Measurements from ENCODE around the gene ADAMTS17.

The ADAMTS17 gene

DNA sequence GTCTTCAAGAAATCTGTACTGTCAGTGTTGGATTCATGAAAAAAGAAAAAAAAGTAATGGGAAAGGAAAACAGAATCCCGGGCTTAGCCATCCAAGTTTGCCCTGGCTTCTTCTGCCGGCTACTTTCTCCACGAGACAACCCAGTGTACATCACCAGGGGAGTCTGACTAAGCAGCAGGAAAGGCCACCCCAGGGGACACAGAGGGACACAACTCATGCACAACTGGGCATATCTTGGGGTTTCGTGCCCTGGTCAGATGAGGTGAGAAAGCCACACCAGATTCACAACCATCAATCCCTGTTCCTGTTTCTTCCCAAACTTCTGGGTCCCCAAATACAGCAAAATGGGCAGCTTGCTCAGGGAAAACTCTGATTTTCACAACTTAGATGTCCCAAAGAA is 33.2 kb downstream of the ADAMTS17 start:
- DNase-seq: no peak

DNA sequence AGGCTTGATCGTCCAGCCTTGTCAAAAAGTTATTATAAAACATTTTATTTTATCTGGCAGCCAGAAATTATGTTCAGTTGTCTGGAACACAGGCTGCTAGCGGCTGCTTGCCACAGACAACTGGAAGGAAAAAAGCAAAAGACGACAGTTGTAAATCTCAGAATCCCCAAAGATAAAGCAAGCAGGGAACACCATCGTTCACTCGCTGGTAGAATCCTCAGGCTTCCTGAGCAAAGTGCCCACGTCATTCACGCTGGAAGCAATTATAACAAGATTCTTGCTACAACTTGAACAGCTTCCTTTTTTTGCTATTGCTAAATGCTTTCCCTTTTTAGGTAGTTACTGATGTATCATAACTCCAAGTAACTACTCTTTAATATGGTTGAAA is 33.6 kb downstream of the ADAMTS17 start:
- no peak for DNase-seq

DNA sequence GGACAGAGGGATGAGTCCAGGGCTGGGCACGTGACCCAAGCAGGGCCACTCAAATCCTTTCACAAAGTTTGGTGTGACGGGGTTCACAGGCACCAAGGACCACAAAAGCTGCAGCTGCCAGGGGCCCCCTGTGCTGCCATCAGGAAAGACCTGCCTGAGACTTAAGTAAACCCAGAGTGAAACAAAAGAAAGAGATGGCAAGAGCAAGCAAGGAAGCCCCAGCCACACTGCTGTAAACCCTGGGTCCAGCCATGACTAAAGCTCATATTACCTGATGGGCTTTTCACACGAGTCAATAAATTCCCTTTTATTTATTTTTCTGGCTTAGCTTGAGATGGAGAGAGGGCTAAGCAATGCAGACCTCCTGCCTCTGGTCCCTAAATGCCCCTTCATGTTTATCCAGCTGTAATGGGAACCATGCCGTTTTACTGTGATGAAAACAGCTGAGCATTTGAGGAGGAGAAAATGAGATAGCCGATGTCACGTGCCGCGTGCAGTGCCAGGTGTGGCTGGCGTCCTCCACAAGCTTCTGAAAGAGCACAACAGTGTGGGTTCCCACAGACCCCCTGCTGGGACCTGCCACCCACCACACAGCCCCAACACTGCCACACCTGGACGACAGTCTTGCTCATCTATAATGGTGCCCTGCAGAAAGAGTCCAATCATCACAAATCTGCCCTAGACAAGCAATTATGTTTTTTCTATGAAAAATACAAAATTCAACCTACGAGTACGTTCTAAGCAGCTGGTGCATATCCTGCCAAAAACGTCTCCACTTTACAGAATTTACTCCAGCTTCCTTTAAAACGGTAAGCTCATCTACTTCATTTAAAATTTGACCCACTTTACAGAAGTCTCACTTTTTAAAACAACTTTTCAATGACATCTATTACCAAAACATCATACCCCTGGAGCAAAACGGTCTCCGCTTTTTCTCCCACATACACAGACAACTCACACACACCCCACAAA is 34.2 kb downstream of the ADAMTS17 start:
- no peak for DNase-seq

GRCh38 chr15:100306098-100306497 is 35.7 kb downstream of the ADAMTS17 start:
- DNase-seq: no peak

DNA sequence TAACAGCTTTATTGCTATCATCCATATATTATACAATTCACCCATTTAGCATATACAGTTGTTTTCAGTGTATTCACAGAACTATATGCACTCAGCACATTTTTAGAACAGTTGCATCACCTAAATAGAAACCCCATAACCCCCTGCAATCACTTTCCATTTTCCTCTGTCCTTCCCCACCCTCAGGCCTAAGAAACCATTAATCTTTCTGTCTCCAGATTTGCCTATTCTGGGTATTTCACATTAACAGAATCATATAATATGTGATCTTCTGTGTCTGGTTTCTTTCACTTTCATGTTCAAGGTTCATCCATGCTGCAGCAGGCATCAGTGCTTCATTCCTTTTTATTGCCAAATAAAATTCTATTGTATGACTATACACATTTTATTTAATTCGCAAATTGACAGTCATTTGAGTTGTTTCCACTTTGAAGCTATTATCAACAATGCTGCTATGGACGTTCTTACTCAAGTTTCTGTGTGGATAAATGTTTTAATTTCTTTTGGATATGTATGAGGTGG is 39.8 kb downstream of the ADAMTS17 start:
- no peak for DNase-seq

DNA sequence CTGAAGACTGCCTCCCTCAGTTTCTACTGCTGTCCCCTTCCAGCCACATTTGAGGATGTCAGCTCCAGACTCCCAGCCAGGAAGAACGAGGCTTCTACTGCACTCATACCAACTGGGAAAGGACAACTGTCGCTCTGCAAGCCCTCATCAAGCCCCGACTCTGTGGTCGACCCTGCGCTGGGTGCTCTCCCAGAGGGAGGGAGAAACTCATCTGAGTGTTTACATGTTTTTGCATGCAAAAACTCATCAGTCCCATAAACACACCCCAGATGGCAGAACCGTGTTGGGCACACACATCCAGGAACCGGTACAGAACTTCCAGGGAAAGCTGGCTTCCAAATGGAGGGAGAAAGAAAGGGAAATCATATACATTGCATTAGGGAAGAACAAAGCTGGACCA is 43.5 kb downstream of the ADAMTS17 start:
- DNase-seq: no peak

DNA sequence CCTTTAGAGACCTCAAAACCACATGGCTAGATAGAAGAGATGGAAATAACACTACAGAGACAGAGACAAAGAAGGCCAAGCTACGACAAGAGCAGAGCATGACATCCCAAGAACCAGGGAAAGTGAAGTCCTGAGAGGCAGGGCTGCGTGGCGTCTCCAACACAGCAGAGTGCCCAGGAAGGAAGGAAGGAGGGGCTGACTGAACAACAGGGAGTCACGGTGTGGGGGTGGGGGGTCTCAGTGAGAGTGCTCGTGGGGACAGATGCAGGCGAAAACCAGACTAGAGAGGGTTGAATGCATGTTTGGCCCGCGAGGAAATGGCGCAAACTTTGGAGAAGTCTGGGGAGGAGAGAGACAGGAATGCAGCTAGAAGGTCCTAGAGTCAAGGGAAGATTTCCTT is 44.0 kb downstream of the ADAMTS17 start:
- no peak for DNase-seq

DNA sequence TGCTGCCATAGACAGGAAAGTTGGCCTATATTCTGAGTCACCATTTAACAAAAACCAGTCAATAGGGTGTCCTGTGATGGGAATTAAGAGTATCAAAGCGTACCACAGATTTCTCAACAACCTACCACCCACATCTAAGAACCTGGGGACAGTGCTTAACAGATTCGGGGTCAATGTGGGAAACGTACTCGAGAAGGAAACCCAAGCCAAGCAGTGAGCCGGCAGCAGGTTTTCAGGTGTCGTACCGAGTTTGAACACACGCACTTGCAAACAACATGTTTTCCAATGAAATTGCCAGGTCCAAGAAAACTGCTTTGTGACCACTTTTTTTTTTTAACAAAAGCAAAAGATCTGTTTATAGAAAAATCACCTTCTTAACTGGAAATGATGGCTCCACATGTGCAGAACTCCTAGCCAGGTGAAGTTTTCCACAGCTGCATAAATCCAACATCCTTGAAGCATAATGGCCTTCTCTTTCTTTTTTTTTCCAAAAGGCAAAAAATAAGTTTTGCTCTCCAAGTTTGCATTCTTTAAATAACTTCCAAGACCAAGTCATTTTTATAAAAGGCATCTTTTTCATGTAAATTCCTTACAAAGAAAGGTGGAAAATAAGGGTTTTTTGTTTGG is 45.7 kb downstream of the ADAMTS17 start:
- DNase-seq: no peak

DNA sequence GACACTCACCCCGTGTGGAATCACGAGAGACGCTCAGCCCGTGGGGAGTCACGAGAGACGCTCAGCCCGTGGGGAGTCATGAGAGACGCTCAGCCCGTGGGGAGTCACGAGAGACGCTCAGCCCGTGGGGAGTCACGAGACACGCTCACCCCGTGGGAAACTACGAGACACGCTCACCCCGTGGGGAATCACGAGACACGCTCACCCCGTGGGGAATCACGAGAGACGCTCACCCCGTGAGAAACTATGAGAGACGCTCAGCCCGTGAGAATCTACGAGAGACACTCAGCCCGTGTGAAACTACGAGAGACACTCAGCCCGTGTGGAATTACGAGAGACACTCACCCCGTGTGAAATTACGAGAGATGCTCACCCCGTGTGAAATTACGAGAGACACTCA is 49.8 kb downstream of the ADAMTS17 start:
- DNase-seq: no peak

DNA sequence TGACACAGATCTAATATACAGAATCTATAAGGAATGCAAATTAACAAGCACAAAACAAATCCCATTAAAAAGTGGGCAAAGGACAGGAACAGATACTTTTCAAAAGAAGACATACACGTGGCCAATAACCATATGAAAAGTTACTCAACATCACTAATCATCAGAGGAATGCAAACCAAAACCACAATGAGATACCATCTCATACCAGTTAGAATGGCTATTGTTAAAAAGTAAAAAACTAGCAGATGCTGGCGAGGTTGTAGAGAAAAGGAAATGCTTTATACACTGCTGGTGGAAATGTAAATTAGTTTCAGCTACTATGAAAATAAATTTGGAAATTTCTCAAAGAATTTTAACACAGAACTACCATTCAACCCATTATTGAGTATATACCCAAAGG is 50.7 kb downstream of the ADAMTS17 start:
- DNase-seq: no peak

- no peak for DNase-seq
Measured at GRCh38 chr15:100285641-100286295, 56.0 kb downstream of the ADAMTS17 start.

- DNase-seq: no peak
Measured at GRCh38 chr15:100284701-100285100, 57.1 kb downstream of the ADAMTS17 start.

DNA sequence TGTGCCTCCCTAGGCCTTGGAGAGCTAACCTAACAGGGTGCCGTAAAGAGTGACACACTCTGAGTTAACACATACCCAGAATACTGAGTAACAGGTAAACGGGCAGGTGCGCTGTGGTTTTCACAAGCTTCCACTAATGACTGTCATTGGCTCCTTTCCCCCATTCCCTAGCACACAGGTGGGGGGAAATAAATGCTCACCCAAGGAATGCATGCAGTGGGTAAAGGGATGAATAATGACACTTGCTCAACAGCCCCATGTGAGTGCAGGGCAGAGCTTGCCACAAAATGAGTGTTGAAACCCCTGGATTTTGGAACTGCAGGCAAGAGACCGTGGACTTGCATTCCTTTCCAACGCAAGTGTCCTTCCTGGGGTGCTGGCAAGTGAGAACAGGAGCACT is 57.6 kb downstream of the ADAMTS17 start:
- DNase-seq: no peak

DNA sequence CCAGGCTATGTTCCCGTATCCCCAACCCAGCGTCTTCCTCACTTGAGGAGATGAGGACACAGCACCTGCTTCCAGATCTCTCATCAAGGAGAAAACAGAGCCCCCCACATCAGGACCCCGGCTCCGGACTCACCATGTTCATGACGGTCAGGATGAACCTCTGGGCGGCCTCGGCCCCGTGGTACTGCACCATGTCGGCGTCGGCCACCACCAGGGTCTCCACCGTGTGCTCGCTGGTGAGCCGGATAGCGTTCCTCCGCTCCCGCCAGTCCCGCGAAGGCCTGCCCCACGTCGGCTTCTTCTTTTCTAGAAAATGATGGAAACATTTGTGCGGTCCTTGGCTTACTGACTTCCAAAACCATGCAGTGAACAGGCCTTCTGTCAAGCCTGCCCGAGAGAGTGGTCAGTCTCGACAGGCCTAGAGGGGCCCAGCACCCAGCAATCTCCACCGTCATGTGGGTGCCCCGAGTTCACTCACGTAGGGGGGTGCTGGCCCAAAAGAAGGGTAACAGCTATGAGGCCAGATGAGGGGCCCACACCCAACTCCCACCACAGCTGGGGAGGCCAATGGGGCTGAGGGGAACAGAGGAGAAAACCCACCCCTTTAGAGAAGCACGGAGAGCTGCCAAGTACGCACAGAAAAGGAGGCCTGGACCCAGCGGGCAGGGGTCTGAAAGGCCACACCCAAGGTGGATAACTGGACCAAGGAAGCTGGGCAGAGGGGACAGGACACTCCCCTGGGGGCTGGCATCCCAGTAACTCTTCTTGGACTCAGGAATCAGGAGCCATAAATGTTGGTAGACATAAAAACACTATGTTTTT is 60.5 kb downstream of the ADAMTS17 start:
- DNase-seq: no peak

GRCh38 chr15:100279849-100280248 is 61.9 kb downstream of the ADAMTS17 start:
- DNase-seq: no peak

DNA sequence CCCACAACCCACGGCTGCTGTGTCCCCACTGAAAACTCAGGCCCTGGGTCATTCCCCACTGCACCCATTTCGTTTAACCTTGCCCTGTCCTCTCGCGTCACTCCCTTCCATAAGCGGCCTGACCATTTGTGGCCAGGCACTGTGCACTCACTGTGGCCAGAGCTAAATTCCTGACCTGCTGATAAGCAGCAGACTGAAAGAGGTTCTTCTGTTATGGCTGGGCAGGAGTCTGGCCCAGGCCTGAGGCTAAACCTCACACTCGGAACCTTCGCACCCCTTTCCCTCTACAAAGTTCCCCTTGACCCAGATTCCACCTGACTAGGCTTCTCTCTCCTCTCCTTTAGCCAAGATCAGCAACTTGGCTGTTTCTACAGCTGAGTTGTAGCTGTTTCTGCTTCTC is 62.3 kb downstream of the ADAMTS17 start:
- DNase-seq: no peak

DNA sequence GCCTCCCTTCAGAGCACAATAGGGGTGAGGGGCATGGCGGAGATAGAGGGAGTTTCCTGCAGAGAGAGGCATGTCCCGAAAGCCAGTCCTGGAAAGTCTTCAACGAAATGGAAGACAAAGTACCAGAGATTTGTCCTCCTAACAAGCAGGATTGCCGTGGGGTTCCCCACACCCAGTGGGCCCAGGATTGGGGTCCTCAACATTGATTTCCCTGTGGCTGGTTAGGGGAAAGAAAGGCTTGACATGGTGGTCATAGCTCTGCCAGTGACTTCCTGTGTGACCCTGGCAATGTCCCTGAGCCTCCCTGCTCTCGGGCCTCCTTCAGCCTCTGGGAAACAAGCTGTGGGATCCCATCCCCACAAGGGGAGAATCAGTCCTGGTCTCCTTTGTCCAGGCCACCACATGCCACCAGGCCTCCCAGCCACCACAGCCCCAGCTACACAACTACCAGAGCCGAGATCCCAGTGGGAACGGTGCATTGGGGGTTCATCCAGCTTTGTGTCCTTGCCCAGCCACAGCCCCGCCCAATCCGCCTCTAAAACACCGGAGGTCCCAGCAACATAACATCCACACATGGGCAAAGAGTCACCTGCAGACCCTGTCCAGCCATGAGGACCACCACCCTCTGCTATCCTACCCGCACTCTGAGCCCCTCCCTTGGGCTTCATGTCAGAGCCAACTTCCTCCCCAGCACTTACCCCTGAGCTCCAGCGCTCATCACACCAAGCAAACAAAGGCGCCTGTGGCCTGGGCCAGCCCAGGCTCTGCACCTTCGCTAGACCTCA is 63.0 kb downstream of the ADAMTS17 start:
- DNase-seq: no peak

- no peak for DNase-seq
Measured at GRCh38 chr15:100277087-100277855, 64.5 kb downstream of the ADAMTS17 start.

DNA sequence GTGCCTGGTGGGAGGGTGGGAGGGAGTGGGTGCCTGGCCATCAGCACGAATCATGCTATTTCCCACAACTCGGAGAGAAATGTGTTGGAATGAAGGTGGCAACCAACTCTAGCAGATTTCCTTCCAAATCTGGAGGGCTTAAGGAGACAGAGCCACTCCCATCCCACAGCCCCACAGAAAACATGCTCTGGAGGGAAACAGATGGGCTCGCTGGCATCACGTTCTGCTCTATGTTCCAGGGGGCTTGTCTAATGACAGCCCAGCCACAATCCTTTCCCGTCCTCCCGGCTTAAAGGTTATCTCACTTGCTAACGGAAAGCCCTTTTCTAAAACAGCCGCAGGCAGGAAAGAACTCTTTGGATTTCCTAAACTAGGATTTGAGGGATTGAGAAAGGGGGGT is 65.3 kb downstream of the ADAMTS17 start:
- DNase-seq: no peak

GRCh38 chr15:100275641-100276040 is 66.1 kb downstream of the ADAMTS17 start:
- no peak for DNase-seq

DNA sequence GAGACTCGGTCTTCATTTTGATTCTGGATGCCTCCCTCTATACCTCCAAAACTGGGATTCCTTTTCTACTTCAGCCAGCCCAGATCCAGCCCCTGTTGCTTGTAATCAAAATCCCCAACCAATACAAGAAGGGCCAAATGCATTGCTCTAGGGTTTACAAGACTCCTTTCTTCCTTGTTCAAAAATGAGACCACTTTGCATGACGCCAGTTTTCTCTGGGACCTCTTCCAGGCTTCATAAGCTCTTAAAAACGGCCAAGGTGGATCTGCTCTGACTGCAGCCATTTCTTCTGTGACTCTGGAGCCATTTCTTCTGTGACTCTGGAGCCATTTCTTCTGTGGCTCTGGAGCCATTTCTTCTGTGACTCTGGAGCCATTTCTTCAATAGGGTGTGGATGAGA is 71.9 kb downstream of the ADAMTS17 start:
- no peak for DNase-seq

Data from CD4-positive, alpha-beta T cell treated with Interleukin-1 beta for 1 hour (primary cell).